GM19372 (cell line): ENCODE measurements around the gene BAG3.
A peak's percentile ranks its signal among the peaks of the same experiment; 100 is the strongest.

Source experiments
- ATAC-seq: cut with Tn5 transposase; IDR thresholded peaks from one replicate; pipeline ENCODE4 v1.9.1; 2021; ENCODE audit warnings: mild to moderate bottlenecking, low read depth, moderate library complexity; ENCODE audit not compliant: unreplicated experiment

The BAG3 gene

DNA sequence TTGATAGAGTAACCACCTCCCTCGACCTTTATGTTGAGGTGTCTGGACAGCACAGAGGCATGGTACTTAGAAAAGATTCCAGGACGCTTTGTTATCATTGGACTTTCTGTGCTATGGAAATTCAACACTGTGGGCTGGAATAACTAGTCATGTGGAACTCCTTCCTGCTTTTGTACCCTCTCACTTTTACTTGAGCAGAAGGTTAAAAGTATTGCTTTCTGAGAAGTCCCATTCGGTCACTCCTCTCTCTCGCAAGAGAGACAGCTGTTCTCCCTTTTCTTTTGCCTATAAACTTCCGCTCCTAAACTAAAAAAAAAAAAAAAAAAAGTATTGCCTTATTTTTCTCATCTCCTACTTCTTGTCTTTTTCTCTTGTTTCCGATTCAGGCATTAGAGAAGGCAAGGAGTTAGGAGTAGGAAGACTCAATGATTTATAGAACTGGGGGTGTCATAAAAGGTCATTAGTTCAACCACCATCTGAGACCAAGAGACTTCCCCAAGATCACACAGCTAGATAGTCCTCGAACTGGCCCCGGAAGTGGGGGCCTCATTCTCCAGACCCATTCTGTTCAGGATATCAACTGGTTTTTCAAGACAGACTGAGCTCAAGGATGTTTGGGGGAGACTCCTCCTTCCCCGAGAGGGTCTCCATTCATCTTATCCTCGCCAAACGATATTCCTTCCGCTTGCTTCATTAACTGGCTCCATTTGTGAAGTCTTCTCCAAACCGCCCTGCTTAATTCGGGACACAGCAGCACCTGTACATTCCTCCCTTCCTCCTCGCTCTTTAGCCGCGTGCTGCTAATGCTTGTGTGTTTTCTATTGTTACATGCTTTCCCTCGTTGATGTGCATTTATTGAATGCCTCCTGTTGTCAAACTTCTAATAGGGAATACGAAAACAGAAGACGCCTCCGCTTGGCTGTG, 73.7 kb downstream of the BAG3 start:
- peak; percentile 1 for ATAC-seq

DNA sequence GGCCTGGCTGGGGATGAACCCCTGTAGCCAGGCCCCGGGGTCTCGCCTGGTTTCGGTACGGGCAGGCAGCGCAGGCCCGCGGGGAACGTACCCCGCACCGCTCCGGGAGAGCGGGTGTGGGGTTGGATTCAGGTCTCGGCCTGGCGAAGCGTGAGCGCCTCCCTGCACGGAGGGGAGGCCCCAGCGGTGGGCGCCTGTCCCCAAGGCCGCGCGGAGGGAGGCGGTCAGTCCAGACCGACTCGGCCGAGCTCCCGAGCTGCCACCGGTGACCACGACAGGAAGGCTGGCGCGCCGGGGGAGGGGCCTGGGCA, 74.3 kb downstream of the BAG3 start:
- no peak for ATAC-seq

DNA sequence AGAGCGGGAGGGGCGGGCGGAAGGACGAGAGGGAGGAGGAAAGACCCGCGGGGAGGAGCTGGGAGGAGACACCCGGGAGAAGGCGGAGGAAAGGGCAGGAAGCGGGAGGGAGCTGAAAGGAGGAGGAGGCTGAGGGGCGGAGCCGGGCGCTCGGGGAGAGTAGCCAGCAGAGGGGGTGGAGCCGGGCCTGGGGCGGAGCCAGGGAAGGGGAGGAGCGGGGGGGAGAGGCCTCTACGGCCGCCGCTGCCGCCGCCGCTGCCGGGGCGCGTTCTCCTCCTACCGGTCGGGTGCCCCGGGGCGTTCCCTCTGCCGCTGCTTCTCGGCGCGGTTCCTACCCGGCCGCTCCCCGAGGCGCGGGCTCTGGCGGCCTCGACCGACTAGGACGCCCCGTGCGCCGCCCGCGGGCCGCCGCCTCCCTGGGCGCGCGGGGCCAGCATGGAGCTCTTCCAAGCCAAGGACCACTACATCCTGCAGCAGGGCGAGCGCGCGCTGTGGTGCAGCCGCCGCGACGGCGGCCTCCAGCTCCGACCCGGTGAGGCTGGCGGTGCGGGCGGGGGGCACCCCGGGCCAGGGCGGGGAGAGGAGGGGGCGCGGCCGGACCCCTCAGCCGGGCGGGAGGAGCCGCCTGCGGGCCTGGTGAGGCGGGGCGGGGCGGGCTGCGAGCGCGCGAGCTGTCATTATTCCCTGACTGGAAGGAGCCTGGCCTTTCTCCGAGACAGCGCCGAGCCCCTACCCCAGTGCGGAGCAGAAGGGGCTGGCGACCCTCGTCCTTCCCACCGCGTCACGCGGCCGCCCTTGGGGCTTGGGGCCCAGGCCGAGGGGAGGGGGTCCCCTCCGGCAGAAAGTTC, 74.9 kb downstream of the BAG3 start, which contains the start of gene INPP5F:
Gene INPP5F, plus strand, starts transcription at position 223 of the 848 bp plus-strand sequence. Its CDS starts 213 bp downstream, at position 436.
- ATAC-seq: peak; percentile 79

DNA sequence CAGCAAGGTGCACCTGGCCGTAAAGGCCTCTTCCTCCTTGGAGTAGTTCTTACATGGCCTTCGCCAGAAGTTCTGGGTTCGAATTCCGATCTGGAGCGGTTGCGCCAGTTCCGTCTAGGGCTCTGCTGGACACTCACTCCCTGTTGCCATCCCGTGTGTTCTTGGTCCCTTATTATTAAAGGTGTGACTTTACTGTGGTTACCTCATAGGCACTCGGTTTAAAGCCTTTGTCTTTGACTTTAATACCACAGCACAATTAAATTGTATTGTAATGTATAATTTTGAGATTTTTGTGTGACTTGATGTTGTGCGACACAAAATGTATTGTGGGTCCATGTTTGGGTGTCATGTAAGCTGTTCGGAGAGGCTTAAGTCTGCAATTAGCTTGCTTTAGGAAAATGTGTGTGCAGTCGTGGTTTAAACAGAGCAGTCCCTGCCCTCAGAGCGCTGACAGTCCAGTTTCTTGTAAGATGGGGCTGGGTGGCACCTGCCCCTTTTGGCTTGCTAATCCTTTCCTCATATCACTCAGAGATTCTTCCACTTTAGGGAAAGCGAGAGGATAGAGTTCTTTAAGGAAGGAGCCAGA, 75.6 kb downstream of the BAG3 start:
- ATAC-seq: no peak
